ENCODE measurements around the gene ZNF385B.
"Not testable (repeated sequence)": the region's sequence is repeated elsewhere in the genome, so short reads cannot be mapped to it uniquely, and the experiment has no call there.

- TF ChIP-seq CTCF (tag by site-specific recombination; IDR thresholded peaks at IDR 0.05); ZNF48 (tag by site-specific recombination; IDR thresholded peaks at IDR 0.05); ZNF175 (tag by site-specific recombination; IDR thresholded peaks at IDR 0.05); ZNF24 (tag by site-specific recombination; IDR thresholded peaks at IDR 0.05); PATZ1 (tag by site-specific recombination; IDR thresholded peaks at IDR 0.05); ZSCAN18 (tag by site-specific recombination; IDR thresholded peaks at IDR 0.05); ZNF654 (tag by site-specific recombination; IDR thresholded peaks at IDR 0.05; ENCODE audit: low read depth); ZNF302 (tag by site-specific recombination; IDR thresholded peaks at IDR 0.05; ENCODE audit: low read depth); ZNF184 (tag by site-specific recombination; IDR thresholded peaks at IDR 0.05): not testable (repeated sequence)
Observed at GRCh38 chr2:179629776-179630175, 231.6 kb downstream of the ZNF385B start.
